ENCODE results near the gene HBG2. TPM values are rescaled to one million over a fixed set of nuclear protein-coding genes. Genes with fewer than 3 reads are reported as not detected.

The HBG2 gene
- total and polyA plus RNA-seq, 9 donors: 0.37 to 9.7 (median 0.63) TPM; not detected in 3

GRCh38 chr11:5269715-5270147 is 15.2 kb upstream of the HBG2 start, which contains the start of gene HBE1:
Gene HBE1, minus strand, starts transcription at chr11:5269945. Its CDS starts 55 bp downstream, at chr11:5269890.
- intact Hi-C loops (cut with DNase I): loop anchor here in 1 of 4 donors (10.0 kb wide), 1 partner anchor 365 kb away; no protein-coding TSS in a partner anchor
- Histone ChIP-seq H3K36me3 (no peaks in the 10 kb centered on the region), H3K9me3 (no peaks in the 10 kb centered on the region), H3K27me3 (no peaks in the 10 kb centered on the region), H3K4me3 (no peak within 1 kb of the TSS), H3K4me1 (ENCODE audit: insufficient read depth) (no peaks in the 10 kb centered on the region), H3K27ac (no peak within 1 kb of the TSS)
- no peak for DNase-seq
- WGBS, 3 donors: 33 to 58% (median 52%) methylated on average over 4 of the region's 4 CpGs
- no peak for TF ChIP-seq POLR2A (IDR thresholded peaks at IDR 0.05)
- TF ChIP-seq CTCF (IDR thresholded peaks at IDR 0.05): no peak
- TF ChIP-seq EP300 (IDR thresholded peaks at IDR 0.05): no peak

- Histone ChIP-seq H3K9me3 (no peaks in the 10 kb centered on the region), H3K4me1 (ENCODE audit: insufficient read depth) (no peaks in the 10 kb centered on the region), H3K27ac (no peak overlapping the region), H3K27me3 (no peaks in the 10 kb centered on the region), H3K4me3 (no peak overlapping the region), H3K36me3 (no peaks in the 10 kb centered on the region)
- no peak for DNase-seq
- TF ChIP-seq CTCF (IDR thresholded peaks at IDR 0.05): no peak
- TF ChIP-seq EP300 (IDR thresholded peaks at IDR 0.05): no peak
- intact Hi-C loops (cut with DNase I): no loop called here
- 77 to 90% (median 80%) methylated on average over 2 of the region's 2 CpGs for WGBS, 3 donors
These were observed 12.5 kb upstream of the HBG2 start for GRCh38 chr11:5267033-5267563.

GRCh38 chr11:5266609-5267008 is 12.0 kb upstream of the HBG2 start:
- H3K27ac ChIP-seq: no peak overlapping the region
- no peaks in the 10 kb centered on the region for H3K27me3 ChIP-seq
- TF ChIP-seq CTCF (IDR thresholded peaks at IDR 0.05): no peak
- TF ChIP-seq EP300 (IDR thresholded peaks at IDR 0.05): no peak
- no peak for TF ChIP-seq POLR2A (IDR thresholded peaks at IDR 0.05)
- H3K4me3 ChIP-seq: no peak overlapping the region
- intact Hi-C loops (cut with DNase I): no loop called here
- no peaks in the 10 kb centered on the region for H3K9me3 ChIP-seq
- DNase-seq: no peak
- H3K36me3 ChIP-seq: no peaks in the 10 kb centered on the region
- no peaks in the 10 kb centered on the region for H3K4me1 ChIP-seq (ENCODE audit: insufficient read depth)

GRCh38 chr11:5265832-5266231 is 11.3 kb upstream of the HBG2 start:
- Histone ChIP-seq H3K27ac (no peak overlapping the region), H3K36me3 (no peaks in the 10 kb centered on the region), H3K4me3 (no peak overlapping the region), H3K4me1 (ENCODE audit: insufficient read depth) (no peaks in the 10 kb centered on the region), H3K27me3 (no peaks in the 10 kb centered on the region), H3K9me3 (no peaks in the 10 kb centered on the region)
- WGBS, 3 donors: 40 to 58% (median 42%) methylated on average over 2 of the region's 2 CpGs
- intact Hi-C loops (cut with DNase I): no loop called here
- no peak for TF ChIP-seq POLR2A (IDR thresholded peaks at IDR 0.05)
- no peak for TF ChIP-seq EP300 (IDR thresholded peaks at IDR 0.05)
- no peak for TF ChIP-seq CTCF (IDR thresholded peaks at IDR 0.05)
- DNase-seq: no peak
